GM12873 (cell line): Measurements from ENCODE around the gene NRXN3.

Experiments
- TF ChIP-seq, protein P1 (sequence below): IDR thresholded peaks from 2 replicates; pipeline ENCODE4 v1.5.1; 2012; ENCODE audit warnings: low read depth, mild to moderate bottlenecking, moderate library complexity, low read length, control low read depth; ENCODE audit not compliant: insufficient read depth; ENCODE audit errors: missing control alignments

Gene NRXN3

GRCh38 chr14:78982551-78982950 is 812.4 kb downstream of the NRXN3 start:
- TF ChIP-seq, protein P1, sequence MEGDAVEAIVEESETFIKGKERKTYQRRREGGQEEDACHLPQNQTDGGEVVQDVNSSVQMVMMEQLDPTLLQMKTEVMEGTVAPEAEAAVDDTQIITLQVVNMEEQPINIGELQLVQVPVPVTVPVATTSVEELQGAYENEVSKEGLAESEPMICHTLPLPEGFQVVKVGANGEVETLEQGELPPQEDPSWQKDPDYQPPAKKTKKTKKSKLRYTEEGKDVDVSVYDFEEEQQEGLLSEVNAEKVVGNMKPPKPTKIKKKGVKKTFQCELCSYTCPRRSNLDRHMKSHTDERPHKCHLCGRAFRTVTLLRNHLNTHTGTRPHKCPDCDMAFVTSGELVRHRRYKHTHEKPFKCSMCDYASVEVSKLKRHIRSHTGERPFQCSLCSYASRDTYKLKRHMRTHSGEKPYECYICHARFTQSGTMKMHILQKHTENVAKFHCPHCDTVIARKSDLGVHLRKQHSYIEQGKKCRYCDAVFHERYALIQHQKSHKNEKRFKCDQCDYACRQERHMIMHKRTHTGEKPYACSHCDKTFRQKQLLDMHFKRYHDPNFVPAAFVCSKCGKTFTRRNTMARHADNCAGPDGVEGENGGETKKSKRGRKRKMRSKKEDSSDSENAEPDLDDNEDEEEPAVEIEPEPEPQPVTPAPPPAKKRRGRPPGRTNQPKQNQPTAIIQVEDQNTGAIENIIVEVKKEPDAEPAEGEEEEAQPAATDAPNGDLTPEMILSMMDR = no peak

GRCh38 chr14:78983126-78983525 is 813.0 kb downstream of the NRXN3 start:
- TF ChIP-seq, protein P1 = no peak

- TF ChIP-seq, protein P1 = no peak
Observed at GRCh38 chr14:78985668-78986381, 815.7 kb downstream of the NRXN3 start.

- TF ChIP-seq, protein P1 = no peak
Observed at GRCh38 chr14:78986989-78987388, 816.8 kb downstream of the NRXN3 start.

DNA sequence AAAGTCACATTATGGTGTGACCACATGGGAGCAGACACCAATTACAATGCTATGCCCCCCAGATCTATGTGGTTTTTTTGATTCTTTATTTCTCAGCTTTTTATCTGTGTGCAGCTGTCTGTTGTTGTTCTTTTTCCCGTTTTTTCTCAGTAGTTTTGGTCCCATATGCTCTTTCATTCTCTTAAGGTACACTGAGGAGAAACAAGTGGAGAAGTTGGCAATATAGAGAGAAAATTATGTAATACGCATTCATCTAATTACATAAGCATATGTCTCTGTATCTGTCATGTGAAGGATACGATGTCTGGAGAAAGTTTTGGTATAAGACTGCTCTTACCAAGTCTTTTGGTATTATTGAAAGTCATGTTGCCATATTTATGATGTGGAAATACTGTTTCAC is 819.0 kb downstream of the NRXN3 start:
- TF ChIP-seq, protein P1 = no peak

DNA sequence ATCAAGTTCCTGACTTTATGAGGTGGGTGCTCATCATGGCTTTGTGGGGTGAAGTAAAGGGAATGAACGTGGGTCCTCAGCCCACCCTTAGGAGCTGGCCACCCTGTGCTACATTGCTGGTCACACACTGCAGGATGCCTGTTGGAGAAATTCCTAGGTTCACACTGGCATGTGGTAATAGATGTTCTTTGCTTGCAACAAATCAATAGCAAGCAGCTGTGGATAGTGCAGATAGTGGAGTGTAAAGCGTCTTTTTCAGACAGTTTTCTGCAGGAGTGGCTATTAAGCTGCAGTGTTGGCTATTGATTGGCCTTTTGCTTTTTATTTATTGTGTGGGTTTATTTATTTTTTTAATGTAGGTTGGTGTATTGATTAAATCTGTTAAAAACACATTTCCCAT is 822.7 kb downstream of the NRXN3 start:
- TF ChIP-seq, protein P1 = no peak

GRCh38 chr14:78997811-78998210 is 827.6 kb downstream of the NRXN3 start:
- TF ChIP-seq, protein P1 = no peak
